CD14-positive monocyte (primary cell): ENCODE measurements around the gene PLEKHG1. TPM values are rescaled to one million over a fixed set of nuclear protein-coding genes. Genes with fewer than 3 reads are reported as not detected.

ENCODE experiments used
- DNase-seq, 3 donors: peaks; one replicate each; pipeline ENCODE4 v3.0.0-alpha.2; 2011 to 2022
- H2AFZ ChIP-seq: 2 replicates; pipeline ENCODE4 v1.6.0; 2012; ENCODE audit warnings: mild to moderate bottlenecking, low read depth, low read length, inconsistent platforms; ENCODE audit not compliant: insufficient read depth, poor library complexity, severe bottlenecking
- H3K27ac ChIP-seq, 2 donors: 1 replicate in 1 of 2; 2 replicates in 1 of 2; pipeline ENCODE4 v1.5.1; 2012 to 2013; ENCODE audit warnings: low read length in 2 of 2, control low read depth in 1 of 2, inconsistent platforms in 1 of 2, low read depth in 1 of 2, mild to moderate bottlenecking in 1 of 2
- H3K27me3 ChIP-seq, 2 donors: one replicate each; pipeline versions ENCODE4 v1.6.0 to v1.6.1; 2011 to 2013; ENCODE audit warnings: low read length in 2 of 2; ENCODE audit not compliant: control insufficient read depth in 2 of 2, insufficient read depth in 2 of 2
- H3K36me3 ChIP-seq, 2 donors: replicated peaks in 1 of 2; 1 replicate in 1 of 2; 2 replicates in 1 of 2; pipeline versions ENCODE4 v1.5.1 to v1.6.1; 2012 to 2013; ENCODE audit warnings: low read length in 2 of 2, control low read depth in 1 of 2, inconsistent platforms in 1 of 2, mild to moderate bottlenecking in 1 of 2; ENCODE audit not compliant: insufficient read depth in 2 of 2, control insufficient read depth in 1 of 2
- H3K4me1 ChIP-seq, 2 donors: 1 replicate in 1 of 2; 2 replicates in 1 of 2; pipeline versions ENCODE4 v1.5.1 to v1.6.1; 2012 to 2013; ENCODE audit warnings: low read length in 2 of 2, control low read depth in 1 of 2, inconsistent platforms in 1 of 2, mild to moderate bottlenecking in 1 of 2, moderate library complexity in 1 of 2; ENCODE audit not compliant: insufficient read depth in 2 of 2, control insufficient read depth in 1 of 2
- H3K4me2 ChIP-seq: replicated peaks from 2 replicates; pipeline ENCODE3; 2012; ENCODE audit warnings: low read length, moderate library complexity, mild to moderate bottlenecking; ENCODE audit not compliant: poor library complexity, severe bottlenecking; ENCODE audit errors: extremely low read depth
- H3K4me3 ChIP-seq, 3 experiments: fragments of 200-600 bp in 1 of 3; sonication (generic) in 1 of 3; replicated peaks in 1 of 3; 1 replicate in 2 of 3; 2 replicates in 1 of 3; pipeline ENCODE4 v1.5.1; 2011 to 2013; ENCODE audit warnings: low read length in 3 of 3, mild to moderate bottlenecking in 3 of 3, control low read depth in 2 of 3, low read depth in 2 of 3, inconsistent platforms in 1 of 3, moderate library complexity in 1 of 3
- H3K79me2 ChIP-seq: 2 replicates; pipeline ENCODE4 v1.6.0; 2012; ENCODE audit warnings: mild to moderate bottlenecking, control low read depth, inconsistent platforms, low read length, moderate library complexity; ENCODE audit not compliant: insufficient read depth
- H3K9ac ChIP-seq: 2 replicates; pipeline ENCODE4 v1.6.0; 2017; ENCODE audit warnings: low read length, mild to moderate bottlenecking; ENCODE audit not compliant: insufficient read depth, poor library complexity, severe bottlenecking
- H3K9me3 ChIP-seq, 2 donors: replicated peaks in 1 of 2; 1 replicate in 1 of 2; 2 replicates in 1 of 2; pipeline versions ENCODE4 v1.5.1 to v1.6.1; 2012 to 2013; ENCODE audit warnings: low read length in 2 of 2, control low read depth in 1 of 2; ENCODE audit not compliant: control insufficient read depth in 1 of 2, insufficient read depth in 1 of 2
- H4K20me1 ChIP-seq: 2 replicates; pipeline ENCODE4 v1.6.0; 2012; ENCODE audit warnings: mild to moderate bottlenecking, low read length, control low read depth, moderate library complexity; ENCODE audit not compliant: insufficient read depth
- H3K27ac Mint-ChIP-seq, 7 donors: one replicate each; pipeline ENCODE4 v1.8.0; 2020; ENCODE audit warnings: mild to moderate bottlenecking in 7 of 7, mixed read lengths in 7 of 7, moderate library complexity in 6 of 7, inconsistent platforms in 2 of 7
- H3K27me3 Mint-ChIP-seq, 3 donors: one replicate each; pipeline ENCODE4 v1.8.0; 2021 to 2022; ENCODE audit warnings: low read depth in 3 of 3, mild to moderate bottlenecking in 3 of 3, mixed read lengths in 3 of 3, moderate library complexity in 3 of 3, inconsistent platforms in 1 of 3
- H3K36me3 Mint-ChIP-seq, 2 donors: one replicate each; pipeline ENCODE4 v1.8.0; 2020; ENCODE audit warnings: mixed read lengths in 2 of 2, inconsistent platforms in 1 of 2, mild to moderate bottlenecking in 1 of 2
- H3K4me1 Mint-ChIP-seq: one replicate; pipeline ENCODE4 v1.8.0; 2020; ENCODE audit warnings: mild to moderate bottlenecking, mixed read lengths
- H3K4me3 Mint-ChIP-seq, 2 donors: one replicate each; pipeline ENCODE4 v1.8.0; 2020; ENCODE audit warnings: mild to moderate bottlenecking in 2 of 2, mixed read lengths in 2 of 2, moderate library complexity in 1 of 2
- H3K9me3 Mint-ChIP-seq, 7 donors: one replicate each; pipeline ENCODE4 v1.8.0; 2020 to 2022; ENCODE audit warnings: mixed read lengths in 7 of 7, mild to moderate bottlenecking in 6 of 7, moderate library complexity in 6 of 7, inconsistent platforms in 2 of 7
- CTCF ChIP-seq: fragments of 200-600 bp; IDR thresholded peaks from one replicate; pipeline ENCODE4 v1.8.0; 2022; ENCODE audit warnings: antibody characterized with exemption, mild to moderate bottlenecking
- WGBS: methylation state at CpG from one replicate; pipeline ENCODE4 v1.1.5; 2013; ENCODE audit warnings: missing lambda C conversion rate; ENCODE audit not compliant: insufficient coverage; 5-methylcytosine and 5-hydroxymethylcytosine counted together
- intact Hi-C, 2 donors: fragments of 100-400 bp; cut with micrococcal nuclease; formaldehyde crosslinking; loops; one replicate each; pipeline versions ENCODE4 v1.15.0 to v1.15.1; 2023
- polyA plus RNA-seq, 3 donors: library from polyadenylated mRNA; depleted of rRNA in 1 of 3; unstranded in 2 of 3; stranded (reverse) in 1 of 3; fragments of 300-500 nt in 2 of 3; fragments of >200 nt in 1 of 3; fragmentation: Illumina TruSeq in 2 of 3; gene quantifications; 1 replicate in 2 of 3; 2 replicates in 1 of 3; pipeline ENCODE4 v1.2.3, GENCODE V29; 2012 to 2021

The PLEKHG1 gene
- polyA plus RNA-seq, 3 donors = 0.02 to 0.15 (median 0.08) TPM

GRCh38 chr6:150616586-150616985, 16.9 kb downstream of the PLEKHG1 start:
- H3K27ac Mint-ChIP-seq = no peak overlapping the region
- WGBS = no CpG with 5 or more reads among the region's 2 CpGs
- intact Hi-C loops = no loop called here
- Histone ChIP-seq H3K27me3 (peaks cover 7 to 14% of the 10 kb centered on the region in 2 donors), H3K4me2 (no peak overlapping the region), H3K27ac (no peak overlapping the region), H3K4me3 (no peak overlapping the region), H2AFZ (no peak overlapping the region), H3K9me3 (no peaks in the 10 kb centered on the region), H3K9ac (no peak overlapping the region), H4K20me1 (no peaks in the 10 kb centered on the region), H3K4me1 (no peaks in the 10 kb centered on the region), H3K36me3 (no peaks in the 10 kb centered on the region), H3K79me2 (no peaks in the 10 kb centered on the region)
- peaks cover 2% of the 10 kb centered on the region for H3K4me1 Mint-ChIP-seq
- H3K9me3 Mint-ChIP-seq = no peaks in the 10 kb centered on the region
- no peak overlapping the region for H3K4me3 Mint-ChIP-seq
- H3K36me3 Mint-ChIP-seq = no peaks in the 10 kb centered on the region
- H3K27me3 Mint-ChIP-seq = peaks cover 11 to 13% (median 12%) of the 10 kb centered on the region in 3 donors
- no peak for TF ChIP-seq CTCF
- DNase-seq = no peak

GRCh38 chr6:150617062-150617461, 17.4 kb downstream of the PLEKHG1 start:
- Mint-ChIP-seq H3K36me3 (no peaks in the 10 kb centered on the region), H3K27me3 (peaks cover 10 to 15% (median 13%) of the 10 kb centered on the region in 3 donors), H3K4me1 (peaks cover 2% of the 10 kb centered on the region), H3K27ac (no peak overlapping the region), H3K9me3 (no peaks in the 10 kb centered on the region), H3K4me3 (no peak overlapping the region)
- Histone ChIP-seq H2AFZ (no peak overlapping the region), H3K4me2 (no peak overlapping the region), H3K9ac (no peak overlapping the region), H3K4me1 (peaks cover 0 to 2% of the 10 kb centered on the region in 2 donors), H3K27me3 (peaks cover 7 to 14% of the 10 kb centered on the region in 2 donors), H3K36me3 (no peaks in the 10 kb centered on the region), H4K20me1 (no peaks in the 10 kb centered on the region), H3K9me3 (no peaks in the 10 kb centered on the region), H3K79me2 (no peaks in the 10 kb centered on the region), H3K27ac (no peak overlapping the region), H3K4me3 (no peak overlapping the region)
- no peak for TF ChIP-seq CTCF
- WGBS = 100% methylated on average over 2 of the region's 3 CpGs
- no peak for DNase-seq
- intact Hi-C loops = no loop called here
